Medulla oblongata (tissue), 1 donor: ENCODE data around the gene VPS13A.
"Not testable (repeated sequence)": the region's sequence is repeated elsewhere in the genome, so short reads cannot be mapped to it uniquely, and the experiment has no call there.

Experiments
- DNase-seq: peaks from one replicate; pipeline ENCODE4 v3.0.0-alpha.2; 2015; ENCODE audit errors: extremely low spot score

The VPS13A gene

GRCh38 chr9:77423841-77424240 lies 246.5 kb downstream of the VPS13A start:
- no peak for DNase-seq

DNA sequence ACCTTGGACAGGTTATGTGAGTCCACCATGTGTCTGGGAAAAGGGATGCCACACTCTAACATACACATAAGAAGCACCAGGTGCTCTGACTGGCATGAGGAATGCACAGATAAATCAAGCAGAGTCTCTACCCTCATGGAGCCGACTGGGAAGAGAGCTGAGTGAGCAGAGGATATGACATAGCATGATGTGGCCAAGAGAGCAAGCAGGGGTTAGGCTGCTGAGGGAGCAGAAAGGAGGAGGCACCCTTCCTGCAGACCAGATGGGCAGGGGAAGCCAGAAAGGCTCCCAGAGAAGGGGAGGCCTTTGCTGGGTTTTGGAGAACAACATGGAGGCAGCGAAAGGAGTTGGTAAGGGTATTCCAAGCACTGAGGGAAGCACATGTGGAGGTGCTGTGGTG lies 247.7 kb downstream of the VPS13A start:
- DNase-seq: no peak

DNA sequence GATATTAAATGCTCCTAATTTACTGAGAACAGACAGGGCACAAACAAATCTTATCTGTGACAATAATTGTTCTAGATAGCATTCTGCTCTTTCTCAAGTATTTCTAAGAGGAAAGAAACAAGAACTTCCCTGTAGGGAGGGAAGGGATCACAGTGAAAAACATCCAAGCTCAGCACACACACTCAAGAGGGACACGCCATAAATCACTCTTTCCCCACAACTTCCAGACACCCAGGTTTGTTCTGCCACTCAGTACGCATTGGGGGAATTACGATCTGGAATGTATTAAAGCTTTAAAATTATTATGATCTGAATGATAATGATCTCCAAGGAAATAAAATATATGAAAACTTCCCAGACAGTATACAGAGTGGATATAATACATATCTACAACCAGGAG lies 249.4 kb downstream of the VPS13A start:
- no peak for DNase-seq

GRCh38 chr9:77427256-77427927 lies 250.1 kb downstream of the VPS13A start:
- no peak for DNase-seq

DNA sequence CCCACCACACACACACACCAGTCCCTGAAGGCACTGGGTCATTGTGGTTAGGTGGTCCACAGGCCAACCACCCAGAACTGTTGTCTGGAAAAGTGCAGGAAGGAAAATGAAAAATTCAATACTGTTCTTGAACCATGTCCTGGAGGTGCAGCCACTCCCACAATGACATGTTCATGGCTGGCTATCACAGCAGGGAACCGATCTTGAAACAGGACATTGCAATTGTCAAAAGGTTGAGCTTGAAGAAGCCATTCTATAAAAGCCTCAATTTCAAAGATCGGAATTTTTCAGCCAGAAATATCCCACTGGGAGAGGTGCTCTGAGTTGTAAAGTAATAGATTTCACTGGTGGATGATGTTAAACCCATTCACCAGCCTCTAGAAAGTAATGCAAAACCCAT lies 252.6 kb downstream of the VPS13A start:
- DNase-seq: no peak

DNA sequence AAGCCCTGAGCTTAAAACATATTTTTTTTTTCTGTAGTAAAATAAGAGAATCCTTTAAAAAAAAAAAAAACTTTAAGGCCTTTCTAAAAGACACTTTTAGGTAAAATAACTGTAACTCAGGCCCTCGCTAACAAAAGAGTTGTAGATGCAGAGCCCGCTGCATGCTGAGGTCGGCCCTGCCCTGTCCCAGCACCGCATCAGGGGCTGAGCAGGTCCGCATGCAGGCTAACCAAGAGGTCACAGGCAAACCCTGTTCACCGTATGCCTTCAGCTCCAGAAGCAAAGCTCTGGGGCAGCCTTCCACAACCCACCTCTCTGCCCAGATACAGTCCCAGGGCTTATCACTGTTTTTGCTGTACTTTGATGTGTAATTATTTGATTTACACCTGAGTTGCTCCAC lies 254.7 kb downstream of the VPS13A start:
- no peak for DNase-seq

GRCh38 chr9:77433675-77434445 lies 256.5 kb downstream of the VPS13A start:
- DNase-seq: peak; percentile 85

- no peak for DNase-seq
Measured at GRCh38 chr9:77435277-77435676, 257.9 kb downstream of the VPS13A start.

DNA sequence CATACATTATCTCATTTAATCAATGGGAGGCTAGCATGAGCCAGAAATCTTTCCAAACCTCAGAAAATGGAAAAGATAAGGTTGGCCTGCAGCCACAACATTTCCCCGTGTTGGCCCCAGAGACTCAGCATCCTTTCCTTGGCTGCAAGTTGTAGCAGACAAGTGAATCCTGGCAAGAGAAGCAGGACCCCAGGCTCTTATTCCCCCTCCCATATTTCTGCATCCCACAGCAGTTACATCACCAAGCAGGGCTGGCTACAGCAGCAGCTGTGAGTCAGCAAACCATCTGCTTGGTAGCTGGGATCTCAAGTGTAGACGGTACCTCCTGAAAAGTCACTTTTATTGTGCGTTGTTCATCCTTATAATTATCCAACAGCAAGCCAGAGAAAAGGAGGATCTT lies 258.4 kb downstream of the VPS13A start:
- DNase-seq: no peak

DNA sequence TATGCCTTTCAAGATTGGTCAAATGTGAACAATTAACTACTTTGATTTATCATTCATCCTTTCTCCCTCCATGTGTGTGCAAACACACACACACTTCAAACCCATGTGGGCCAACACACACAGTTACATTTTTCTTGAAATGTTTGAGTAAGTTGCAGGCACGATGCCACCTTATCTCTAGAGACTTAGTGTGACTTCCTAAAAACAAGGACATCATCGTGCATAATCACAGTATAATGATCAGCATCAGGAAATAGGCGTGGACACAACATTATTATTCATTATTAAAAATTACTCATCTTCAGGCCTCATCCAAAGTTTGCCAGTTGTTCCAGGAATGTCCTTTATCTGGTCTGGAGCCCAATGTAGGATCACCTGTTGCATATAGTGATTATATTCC lies 261.3 kb downstream of the VPS13A start:
- no peak for DNase-seq

- peak; percentile 71 for DNase-seq
Measured at GRCh38 chr9:77440057-77440456, 262.7 kb downstream of the VPS13A start.

DNA sequence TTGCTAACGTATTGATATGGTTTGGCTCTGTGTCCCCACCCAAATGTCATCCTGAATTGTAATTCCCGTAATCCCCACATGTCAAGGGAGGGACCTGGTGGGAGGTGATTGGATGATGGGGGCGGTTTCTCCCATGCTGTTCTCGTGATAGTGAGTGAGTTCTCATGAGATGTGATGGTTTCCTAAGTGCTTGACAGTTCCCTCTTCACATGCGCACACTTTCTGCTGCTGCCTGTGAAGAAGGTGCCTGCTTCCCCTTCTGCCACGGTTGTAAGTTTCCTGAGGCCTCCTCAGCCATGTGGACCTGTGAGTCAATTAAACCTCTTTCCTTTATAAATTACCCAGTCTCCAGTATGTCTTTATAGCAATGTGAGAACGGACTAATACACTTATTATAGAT lies 263.8 kb downstream of the VPS13A start:
- not testable (repeated sequence) for DNase-seq

GRCh38 chr9:77442436-77442835 lies 265.1 kb downstream of the VPS13A start:
- no peak for DNase-seq

DNA sequence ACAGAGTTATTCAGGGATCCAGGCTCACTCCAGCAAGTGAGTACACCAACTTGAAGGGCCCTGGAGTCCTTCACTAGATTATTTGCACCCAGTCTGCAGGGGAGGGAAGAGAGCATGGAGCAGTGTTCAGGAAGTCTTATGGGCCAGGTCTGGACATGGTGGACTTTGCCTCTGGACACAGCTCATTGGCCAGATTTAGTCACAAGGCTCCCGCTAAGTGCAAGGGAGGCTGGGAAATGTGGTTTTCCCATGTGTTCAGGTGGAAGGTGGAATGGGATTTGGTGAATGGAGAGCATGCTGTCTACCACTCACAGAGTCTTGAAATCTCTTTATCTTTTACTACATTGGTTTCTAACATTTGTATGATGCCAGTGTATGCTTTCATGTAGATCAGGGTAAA lies 270.3 kb downstream of the VPS13A start:
- DNase-seq: no peak

DNA sequence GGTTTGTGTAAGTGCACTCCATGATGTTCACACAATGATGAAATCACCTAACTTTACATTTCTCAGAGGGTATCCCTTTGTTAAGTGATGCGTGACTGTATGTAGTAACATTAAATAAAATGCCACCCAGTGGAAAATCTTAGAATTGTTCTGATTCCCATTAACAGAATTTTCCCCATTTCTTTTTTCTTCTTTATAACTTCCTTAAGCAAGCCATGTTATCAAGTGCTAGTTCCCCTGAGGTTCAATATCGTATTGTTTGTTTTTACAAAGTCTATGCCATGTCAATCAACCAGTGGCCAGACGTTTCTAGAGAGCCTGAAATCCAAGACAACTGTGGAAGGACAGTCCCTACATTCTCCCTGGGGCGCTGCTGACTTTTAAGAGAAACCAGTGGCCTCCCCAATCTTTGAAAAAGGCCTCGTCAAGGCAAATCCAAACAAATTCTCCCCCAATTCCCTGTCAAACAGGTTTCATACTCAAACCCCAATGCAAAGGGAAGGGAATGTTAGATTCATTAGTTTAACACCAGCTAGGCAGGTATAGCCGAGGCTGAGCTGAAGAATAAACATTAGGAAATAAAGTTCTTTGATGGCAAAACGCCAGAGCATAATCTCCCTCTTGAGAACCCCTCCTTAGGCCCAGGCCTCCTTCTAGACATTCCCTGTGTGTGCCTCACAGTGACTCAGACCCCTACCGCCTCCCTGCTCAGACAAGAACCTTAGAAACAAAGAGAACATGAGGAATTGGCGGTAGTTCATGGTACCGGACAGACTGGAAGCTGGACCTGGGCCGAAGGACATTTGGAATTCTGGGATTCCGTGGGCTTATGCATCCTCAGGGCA lies 272.1 kb downstream of the VPS13A start:
- DNase-seq: no peak

DNA sequence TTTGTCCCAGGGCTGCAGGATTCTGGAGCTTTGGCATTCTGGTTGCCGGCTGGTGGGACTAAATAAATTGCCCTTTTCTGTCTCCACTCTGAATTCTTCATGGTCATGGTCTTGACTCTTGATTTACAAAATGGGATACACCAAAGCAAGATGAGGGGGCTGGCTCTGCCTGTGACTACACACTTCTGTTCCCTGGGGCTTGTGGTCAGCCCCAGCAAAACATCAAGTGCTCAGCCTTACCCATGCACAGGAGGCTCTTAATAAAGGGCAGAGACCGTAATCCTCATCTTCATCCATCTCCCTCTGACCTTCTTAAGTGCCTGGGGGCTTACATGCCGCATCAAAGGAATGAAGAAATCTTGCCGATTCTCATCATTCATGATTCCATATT lies 272.7 kb downstream of the VPS13A start:
- no peak for DNase-seq

DNA sequence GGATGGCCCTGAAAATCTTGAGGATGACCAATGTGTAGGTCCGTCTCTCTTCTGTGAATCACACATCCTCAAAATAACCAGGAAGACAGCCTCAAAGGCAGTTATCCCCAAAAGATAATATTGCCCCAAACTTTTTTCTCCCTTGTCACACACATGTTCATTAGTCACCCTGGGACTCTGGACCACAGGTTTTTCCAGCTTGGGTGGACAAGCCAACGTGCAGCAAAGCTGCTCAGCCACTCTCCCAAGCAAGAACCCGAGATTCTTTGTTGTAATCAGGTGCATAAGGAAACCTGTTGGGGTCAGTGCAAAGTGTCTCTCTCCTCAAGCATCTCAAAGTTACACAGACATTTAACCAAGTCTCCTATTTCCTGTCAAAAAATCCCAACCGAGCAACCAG lies 274.2 kb downstream of the VPS13A start:
- DNase-seq: no peak

- no peak for DNase-seq
Measured at GRCh38 chr9:77453825-77454647, 276.7 kb downstream of the VPS13A start.

DNA sequence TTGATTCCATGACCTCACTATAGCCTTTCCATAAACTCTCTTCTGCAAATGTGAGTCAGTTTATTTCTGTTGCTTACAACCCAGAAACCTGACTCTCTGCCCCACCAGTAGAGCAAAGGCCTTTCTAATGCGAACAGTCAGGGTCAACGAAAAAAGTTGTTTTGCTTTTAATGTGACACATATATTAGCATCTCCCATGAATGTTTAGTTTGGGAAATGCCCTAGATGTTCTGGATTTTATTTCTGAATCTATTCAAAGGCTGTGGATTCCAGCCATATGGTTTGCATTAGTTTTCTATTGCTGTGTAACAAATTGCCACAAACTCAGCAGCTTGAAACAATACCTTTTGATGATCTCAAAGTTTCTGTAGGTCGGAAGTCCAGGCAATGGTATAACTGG lies 277.3 kb downstream of the VPS13A start:
- DNase-seq: no peak

- no peak for DNase-seq
Measured at GRCh38 chr9:77455312-77455927, 278.1 kb downstream of the VPS13A start.

GRCh38 chr9:77456829-77457437 lies 279.6 kb downstream of the VPS13A start:
- DNase-seq: peak; percentile 96
